ENCODE results near the gene CALML6.

Gene CALML6

GRCh38 chr1:1945782-1946393, 30.8 kb downstream of the CALML6 start:
- H3K79me2 ChIP-seq (ENCODE audit: insufficient read depth, low read length), result no peaks in the 10 kb centered on the region
- no peak overlapping the region for H3K4me3 ChIP-seq (ENCODE audit: insufficient read depth, low read length, poor library complexity, severe bottlenecking)
- no peak overlapping the region for H3K4me2 ChIP-seq (ENCODE audit: low read depth, low read length, poor library complexity, severe bottlenecking)
- H3K9me2 ChIP-seq (replicated peaks; ENCODE audit: insufficient read depth, low read length), result no peaks in the 10 kb centered on the region
- H4K20me1 ChIP-seq (ENCODE audit: low read depth, low read length), result no peaks in the 10 kb centered on the region
- no peak overlapping the region for H3K27ac ChIP-seq (ENCODE audit: low read depth, low read length)
- TF ChIP-seq EZH2phosphoT487 (conservative IDR thresholded peaks at IDR 0.05; ENCODE audit: low read length) (no peak), CTCF (IDR thresholded peaks at IDR 0.05; ENCODE audit: insufficient read depth, low read length, poor library complexity, severe bottlenecking) (no peak)
- H3F3A ChIP-seq (ENCODE audit: insufficient read depth), result no peaks in the 10 kb centered on the region
- no peaks in the 10 kb centered on the region for H3K36me3 ChIP-seq (ENCODE audit: low read length)
- no peak overlapping the region for H3K9ac ChIP-seq (ENCODE audit: low read length)
- H3K9me3 ChIP-seq (ENCODE audit: insufficient read depth, low read length), result no peaks in the 10 kb centered on the region; the same call in 1 of the 2 replicates
- no peaks in the 10 kb centered on the region for H3K27me3 ChIP-seq (ENCODE audit: low read length)
- no peak overlapping the region for H2AFZ ChIP-seq (ENCODE audit: low read depth, low read length, severe bottlenecking)

GRCh38 chr1:1946540-1946939, 31.5 kb downstream of the CALML6 start:
- Histone ChIP-seq H4K20me1 (ENCODE audit: low read depth, low read length) (no peaks in the 10 kb centered on the region), H3K79me2 (ENCODE audit: insufficient read depth, low read length) (no peaks in the 10 kb centered on the region), H3K9me2 (replicated peaks; ENCODE audit: insufficient read depth, low read length) (no peaks in the 10 kb centered on the region), H3K4me2 (ENCODE audit: low read depth, low read length, poor library complexity, severe bottlenecking) (no peak overlapping the region), H3K36me3 (ENCODE audit: low read length) (no peaks in the 10 kb centered on the region), H3K9me3 (ENCODE audit: insufficient read depth, low read length) (no peaks in the 10 kb centered on the region; the same call in 1 of the 2 replicates), H3F3A (ENCODE audit: insufficient read depth) (no peaks in the 10 kb centered on the region), H2AFZ (ENCODE audit: low read depth, low read length, severe bottlenecking) (no peak overlapping the region), H3K4me3 (ENCODE audit: insufficient read depth, low read length, poor library complexity, severe bottlenecking) (no peak overlapping the region), H3K9ac (ENCODE audit: low read length) (no peak overlapping the region), H3K27me3 (ENCODE audit: low read length) (no peaks in the 10 kb centered on the region), H3K27ac (ENCODE audit: low read depth, low read length) (no peak overlapping the region)
- TF ChIP-seq EZH2phosphoT487 (conservative IDR thresholded peaks at IDR 0.05; ENCODE audit: low read length) (no peak), CTCF (IDR thresholded peaks at IDR 0.05; ENCODE audit: insufficient read depth, low read length, poor library complexity, severe bottlenecking) (no peak)

- no peak for TF ChIP-seq EZH2phosphoT487 (conservative IDR thresholded peaks at IDR 0.05; ENCODE audit: low read length)
- no peak for TF ChIP-seq CTCF (IDR thresholded peaks at IDR 0.05; ENCODE audit: insufficient read depth, low read length, poor library complexity, severe bottlenecking)
- no peaks in the 10 kb centered on the region for H3K79me2 ChIP-seq (ENCODE audit: insufficient read depth, low read length)
Measured at GRCh38 chr1:1947493-1947892, 32.4 kb downstream of the CALML6 start.

More at GRCh38 chr1:1947493-1947892, 32.4 kb downstream of the CALML6 start:
- no peak overlapping the region for H3K27ac ChIP-seq (ENCODE audit: low read depth, low read length)
- H3F3A ChIP-seq (ENCODE audit: insufficient read depth), result no peaks in the 10 kb centered on the region
- no peaks in the 10 kb centered on the region for H4K20me1 ChIP-seq (ENCODE audit: low read depth, low read length)
- no peaks in the 10 kb centered on the region for H3K36me3 ChIP-seq (ENCODE audit: low read length)
- H3K4me3 ChIP-seq (ENCODE audit: insufficient read depth, low read length, poor library complexity, severe bottlenecking), result no peak overlapping the region
- H3K9me2 ChIP-seq (replicated peaks; ENCODE audit: insufficient read depth, low read length), result no peaks in the 10 kb centered on the region
- H3K4me2 ChIP-seq (ENCODE audit: low read depth, low read length, poor library complexity, severe bottlenecking), result no peak overlapping the region
- H3K9ac ChIP-seq (ENCODE audit: low read length), result no peak overlapping the region
- H3K27me3 ChIP-seq (ENCODE audit: low read length), result no peaks in the 10 kb centered on the region
- H3K9me3 ChIP-seq (ENCODE audit: insufficient read depth, low read length), result no peaks in the 10 kb centered on the region; the same call in 1 of the 2 replicates
- no peak overlapping the region for H2AFZ ChIP-seq (ENCODE audit: low read depth, low read length, severe bottlenecking)
